DOHH2 (cell line): Measurements from ENCODE around the gene ARHGAP6.

Experiments
- H3F3A ChIP-seq: fragments of 200-600 bp; sonication (generic), shearing (Covaris generic); 2 replicates; pipeline ENCODE4 v1.6.0; 2016; ENCODE audit warnings: antibody characterized with exemption, mild to moderate bottlenecking; ENCODE audit not compliant: control insufficient read depth, insufficient read depth
- H3K27ac ChIP-seq: fragments of 200-600 bp; sonication (generic); 2 replicates; pipeline ENCODE4 v1.5.1; 2014; ENCODE audit warnings: low read depth, mild to moderate bottlenecking, low read length, moderate library complexity
- H3K27me3 ChIP-seq: fragments of 200-600 bp; sonication (generic); 2 replicates; pipeline ENCODE4 v1.6.1; 2014; ENCODE audit warnings: mild to moderate bottlenecking, low read length, mixed read lengths; ENCODE audit not compliant: control insufficient read depth
- H3K36me3 ChIP-seq: fragments of 200-600 bp; sonication (generic); 2 replicates; pipeline ENCODE4 v1.6.1; 2014; ENCODE audit warnings: mild to moderate bottlenecking, low read length, moderate library complexity, mixed read lengths; ENCODE audit not compliant: control insufficient read depth
- H3K4me1 ChIP-seq: fragments of 200-600 bp; sonication (generic); 2 replicates; pipeline ENCODE4 v1.6.1; 2014; ENCODE audit warnings: mild to moderate bottlenecking, low read length, mixed read lengths; ENCODE audit not compliant: control insufficient read depth
- H3K4me2 ChIP-seq: fragments of 200-600 bp; sonication (generic); 2 replicates; pipeline ENCODE4 v1.6.0; 2014; ENCODE audit warnings: mild to moderate bottlenecking, low read length, moderate library complexity
- H3K4me3 ChIP-seq: fragments of 200-600 bp; sonication (generic); 2 replicates; pipeline ENCODE4 v1.5.1; 2014; ENCODE audit warnings: mild to moderate bottlenecking, low read length, mixed read lengths
- H3K79me2 ChIP-seq: fragments of 200-600 bp; sonication (generic); 2 replicates; pipeline ENCODE4 v1.6.1; 2014; ENCODE audit warnings: mild to moderate bottlenecking, low read length, mixed read lengths; ENCODE audit not compliant: control insufficient read depth
- H3K9me2 ChIP-seq: fragments of 200-600 bp; sonication (generic); replicated peaks from 2 replicates; pipeline ENCODE4 v1.6.1; 2014; ENCODE audit warnings: mild to moderate bottlenecking, low read length, mixed read lengths; ENCODE audit not compliant: control insufficient read depth
- H3K9me3 ChIP-seq: fragments of 200-600 bp; sonication (generic); 2 replicates; pipeline ENCODE4 v1.6.1; 2014; ENCODE audit warnings: antibody characterized with exemption, low read length, mixed read lengths; ENCODE audit not compliant: control insufficient read depth, insufficient read depth
- H4K20me1 ChIP-seq: fragments of 200-600 bp; sonication (generic); 2 replicates; pipeline ENCODE4 v1.6.0; 2014; ENCODE audit warnings: low read depth, mild to moderate bottlenecking, antibody characterized with exemption, low read length, moderate library complexity; ENCODE audit not compliant: control insufficient read depth, insufficient read depth
- EZH2phosphoT487 ChIP-seq: fragments of 200-600 bp; sonication (generic); IDR thresholded peaks from 2 replicates; pipeline ENCODE4 v1.6.1; 2017; ENCODE audit warnings: borderline replicate concordance, mild to moderate bottlenecking, antibody characterized with exemption, low read length, moderate library complexity, mixed read lengths
- TF ChIP-seq, protein P1 (sequence below): fragments of 200-600 bp; sonication (generic); IDR thresholded peaks from one replicate; pipeline ENCODE4 v1.5.1; 2014; ENCODE audit warnings: antibody characterized with exemption, mild to moderate bottlenecking, low read depth, low read length; ENCODE audit not compliant: poor library complexity, severe bottlenecking

ARHGAP6 gene

DNA sequence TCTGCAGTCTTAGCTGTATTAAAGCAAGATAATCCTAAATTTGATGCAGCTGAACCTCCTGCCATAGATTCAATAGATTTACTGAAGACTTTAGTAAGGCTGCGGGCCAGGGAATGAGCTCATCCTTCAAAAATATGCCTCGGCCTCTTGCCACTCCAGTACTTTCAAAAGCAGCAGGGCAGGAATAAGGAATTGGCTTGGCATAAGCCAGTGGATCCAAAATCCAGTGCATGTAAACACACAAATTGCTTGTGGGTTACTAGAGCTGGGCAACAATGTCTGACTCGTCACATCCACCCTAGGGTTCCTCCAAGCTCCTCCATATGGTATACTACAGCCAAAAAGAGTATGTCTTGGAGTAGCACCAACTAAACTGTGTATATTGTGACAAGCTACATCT is 207.6 kb downstream of the ARHGAP6 start:
- H3F3A ChIP-seq: no peaks in the 10 kb centered on the region
- TF ChIP-seq, protein P1, sequence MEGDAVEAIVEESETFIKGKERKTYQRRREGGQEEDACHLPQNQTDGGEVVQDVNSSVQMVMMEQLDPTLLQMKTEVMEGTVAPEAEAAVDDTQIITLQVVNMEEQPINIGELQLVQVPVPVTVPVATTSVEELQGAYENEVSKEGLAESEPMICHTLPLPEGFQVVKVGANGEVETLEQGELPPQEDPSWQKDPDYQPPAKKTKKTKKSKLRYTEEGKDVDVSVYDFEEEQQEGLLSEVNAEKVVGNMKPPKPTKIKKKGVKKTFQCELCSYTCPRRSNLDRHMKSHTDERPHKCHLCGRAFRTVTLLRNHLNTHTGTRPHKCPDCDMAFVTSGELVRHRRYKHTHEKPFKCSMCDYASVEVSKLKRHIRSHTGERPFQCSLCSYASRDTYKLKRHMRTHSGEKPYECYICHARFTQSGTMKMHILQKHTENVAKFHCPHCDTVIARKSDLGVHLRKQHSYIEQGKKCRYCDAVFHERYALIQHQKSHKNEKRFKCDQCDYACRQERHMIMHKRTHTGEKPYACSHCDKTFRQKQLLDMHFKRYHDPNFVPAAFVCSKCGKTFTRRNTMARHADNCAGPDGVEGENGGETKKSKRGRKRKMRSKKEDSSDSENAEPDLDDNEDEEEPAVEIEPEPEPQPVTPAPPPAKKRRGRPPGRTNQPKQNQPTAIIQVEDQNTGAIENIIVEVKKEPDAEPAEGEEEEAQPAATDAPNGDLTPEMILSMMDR: no peak
- TF ChIP-seq EZH2phosphoT487: no peak
- no peak overlapping the region for H3K4me3 ChIP-seq
- H3K27me3 ChIP-seq: no peaks in the 10 kb centered on the region
- H3K4me2 ChIP-seq: no peak overlapping the region
- no peak overlapping the region for H3K27ac ChIP-seq
- no peaks in the 10 kb centered on the region for H3K9me3 ChIP-seq
- H3K36me3 ChIP-seq: no peaks in the 10 kb centered on the region
- H3K79me2 ChIP-seq: no peaks in the 10 kb centered on the region
- H4K20me1 ChIP-seq: no peaks in the 10 kb centered on the region
- H3K9me2 ChIP-seq: no peaks in the 10 kb centered on the region
- no peaks in the 10 kb centered on the region for H3K4me1 ChIP-seq

DNA sequence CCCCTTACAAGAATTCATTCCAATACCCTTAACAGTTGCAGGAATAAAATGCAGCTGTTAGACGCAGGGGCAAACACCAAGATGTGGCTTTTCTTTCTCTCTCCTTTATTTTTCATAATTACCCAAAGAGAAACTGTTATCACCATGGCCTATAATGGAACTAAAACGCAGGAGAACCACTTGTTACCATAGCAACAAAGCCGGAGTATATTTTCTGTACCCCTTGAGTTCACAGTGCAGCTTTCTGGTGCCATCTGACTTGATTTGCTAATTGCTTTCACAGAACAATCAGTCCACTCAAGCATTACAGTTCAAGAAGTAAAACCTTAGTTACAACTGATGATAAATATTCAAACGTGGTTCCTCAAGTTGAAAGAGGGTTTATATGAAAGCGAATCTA is 214.6 kb downstream of the ARHGAP6 start:
- H3K4me1 ChIP-seq: no peaks in the 10 kb centered on the region
- H3K79me2 ChIP-seq: no peaks in the 10 kb centered on the region
- H3K27me3 ChIP-seq: no peaks in the 10 kb centered on the region
- no peaks in the 10 kb centered on the region for H4K20me1 ChIP-seq
- H3K27ac ChIP-seq: no peak overlapping the region
- no peaks in the 10 kb centered on the region for H3F3A ChIP-seq
- TF ChIP-seq, protein P1: no peak
- no peak for TF ChIP-seq EZH2phosphoT487
- no peak overlapping the region for H3K4me2 ChIP-seq
- no peaks in the 10 kb centered on the region for H3K9me2 ChIP-seq
- H3K4me3 ChIP-seq: no peak overlapping the region
- H3K9me3 ChIP-seq: no peaks in the 10 kb centered on the region
- no peaks in the 10 kb centered on the region for H3K36me3 ChIP-seq

DNA sequence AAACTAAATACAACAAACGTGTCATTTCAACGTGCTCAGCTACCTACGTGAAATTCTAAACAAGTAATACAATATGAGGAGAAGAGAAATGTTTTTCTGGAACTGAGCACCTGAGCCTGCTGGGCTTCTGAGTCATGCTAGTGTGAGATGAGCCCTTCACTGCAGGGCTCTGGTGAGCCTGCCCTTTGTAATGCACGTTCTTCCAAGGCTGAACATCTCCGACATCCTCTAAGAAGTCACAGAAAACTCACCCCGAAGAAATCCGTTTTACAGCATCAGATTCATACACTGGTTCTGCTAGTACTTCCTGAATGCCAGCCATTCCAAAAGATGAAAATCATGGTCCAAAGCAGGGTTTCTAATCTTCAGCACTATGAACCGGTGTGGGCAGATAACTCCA is 215.4 kb downstream of the ARHGAP6 start:
- Histone ChIP-seq H3K4me1 (no peaks in the 10 kb centered on the region), H3K9me2 (no peaks in the 10 kb centered on the region), H3K4me2 (no peak overlapping the region), H3K4me3 (no peak overlapping the region), H3K36me3 (no peaks in the 10 kb centered on the region), H3K79me2 (no peaks in the 10 kb centered on the region), H3K27me3 (no peaks in the 10 kb centered on the region), H3K27ac (no peak overlapping the region), H3F3A (no peaks in the 10 kb centered on the region), H4K20me1 (no peaks in the 10 kb centered on the region), H3K9me3 (no peaks in the 10 kb centered on the region)
- TF ChIP-seq, protein P1: no peak
- no peak for TF ChIP-seq EZH2phosphoT487

DNA sequence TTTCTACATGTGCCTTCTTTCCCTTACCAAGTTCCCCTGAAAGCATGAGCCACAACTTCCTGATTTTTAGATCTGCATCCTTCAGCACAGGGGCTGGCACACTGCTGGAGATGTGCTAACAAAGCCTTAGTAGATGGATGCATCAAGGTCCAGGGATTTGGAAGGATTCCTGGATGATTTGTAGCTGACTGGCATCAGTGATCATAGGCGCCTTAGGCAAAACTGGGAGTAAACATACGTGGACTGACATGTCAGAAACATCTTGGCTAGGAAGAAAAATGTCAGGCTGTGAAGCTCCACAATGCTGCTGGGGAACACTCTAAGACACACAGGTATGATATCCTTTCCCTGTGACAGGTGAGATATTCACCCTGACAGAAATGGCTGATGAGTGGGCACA is 216.1 kb downstream of the ARHGAP6 start:
- Histone ChIP-seq H3K4me3 (no peak overlapping the region), H3K9me3 (no peaks in the 10 kb centered on the region), H3K4me2 (no peak overlapping the region), H3K36me3 (no peaks in the 10 kb centered on the region), H3K79me2 (no peaks in the 10 kb centered on the region), H3K27me3 (no peaks in the 10 kb centered on the region), H3K27ac (no peak overlapping the region), H3K9me2 (no peaks in the 10 kb centered on the region), H3K4me1 (no peaks in the 10 kb centered on the region), H4K20me1 (no peaks in the 10 kb centered on the region), H3F3A (no peaks in the 10 kb centered on the region)
- no peak for TF ChIP-seq EZH2phosphoT487
- TF ChIP-seq, protein P1: no peak
